Measurements from ENCODE around the gene SIPA1L3.

SIPA1L3 gene

DNA sequence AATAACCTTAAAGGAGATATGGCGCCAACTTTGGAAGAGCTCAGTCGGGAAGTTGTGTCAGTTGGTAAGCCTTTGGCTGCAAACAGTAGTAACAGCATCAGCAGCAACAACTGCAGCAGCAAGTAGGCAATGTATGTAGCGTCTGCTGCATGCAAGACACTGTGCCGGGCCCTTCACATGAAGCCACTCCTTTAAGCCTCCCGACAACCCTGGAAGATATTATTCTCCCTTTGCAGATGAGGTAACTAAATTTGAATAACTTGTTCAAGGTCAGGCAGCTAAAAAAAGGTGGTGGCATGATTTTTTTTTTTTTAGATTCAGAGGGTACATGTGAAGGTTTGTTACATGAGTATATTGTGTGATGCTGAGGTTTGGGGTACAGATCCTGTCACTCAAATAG lies 19.7 kb downstream of the SIPA1L3 start:
- Mint-ChIP-seq H3K27me3 (no peaks in the 10 kb centered on the region), H3K36me3 (ENCODE audit: low read depth) (peaks cover 25% of the 10 kb centered on the region), H3K4me3 (no peak overlapping the region), H3K4me1 (ENCODE audit: low read depth) (peaks cover 54% of the 10 kb centered on the region), H3K9me3 (no peaks in the 10 kb centered on the region), H3K27ac (no peak overlapping the region)
- intact Hi-C loops (cut with micrococcal nuclease) = no loop called here

DNA sequence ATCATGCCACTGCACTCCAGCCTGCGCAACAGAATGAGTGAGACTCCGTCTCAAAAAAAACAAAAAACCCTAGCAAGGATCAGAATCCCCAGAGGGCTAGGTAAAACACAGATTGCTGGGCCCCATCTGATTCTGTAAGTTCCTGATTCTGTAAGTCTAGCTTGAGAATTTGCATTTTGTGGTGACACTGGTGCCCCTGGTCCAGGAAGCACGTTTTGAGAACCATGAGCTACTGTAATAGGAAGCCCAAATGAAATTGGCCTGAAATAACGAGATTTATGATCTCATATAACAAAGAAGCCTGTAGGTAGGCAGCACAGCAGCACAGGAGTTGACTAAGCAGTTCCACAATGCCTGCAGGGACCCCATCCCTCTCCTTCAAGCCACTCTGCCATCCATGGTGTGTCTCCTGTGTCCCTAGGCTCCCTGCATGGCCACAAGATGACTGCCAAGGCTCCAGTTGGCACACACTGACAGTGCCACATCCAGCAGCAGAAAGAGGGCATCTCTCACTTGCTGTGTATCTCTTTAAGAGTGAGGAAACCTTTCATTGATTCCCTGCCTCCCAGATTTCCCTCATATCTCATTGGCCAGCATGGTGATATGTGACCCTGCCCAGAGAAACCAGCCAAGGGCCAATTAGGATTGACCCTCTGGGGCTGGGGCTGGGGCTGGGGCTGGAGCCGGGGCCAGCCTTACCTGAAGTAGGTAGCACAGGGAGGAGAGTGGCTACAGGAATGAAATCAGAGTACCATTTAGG lies 21.7 kb downstream of the SIPA1L3 start:
- peak overlapping the region; percentile 54 for H3K27ac Mint-ChIP-seq

DNA sequence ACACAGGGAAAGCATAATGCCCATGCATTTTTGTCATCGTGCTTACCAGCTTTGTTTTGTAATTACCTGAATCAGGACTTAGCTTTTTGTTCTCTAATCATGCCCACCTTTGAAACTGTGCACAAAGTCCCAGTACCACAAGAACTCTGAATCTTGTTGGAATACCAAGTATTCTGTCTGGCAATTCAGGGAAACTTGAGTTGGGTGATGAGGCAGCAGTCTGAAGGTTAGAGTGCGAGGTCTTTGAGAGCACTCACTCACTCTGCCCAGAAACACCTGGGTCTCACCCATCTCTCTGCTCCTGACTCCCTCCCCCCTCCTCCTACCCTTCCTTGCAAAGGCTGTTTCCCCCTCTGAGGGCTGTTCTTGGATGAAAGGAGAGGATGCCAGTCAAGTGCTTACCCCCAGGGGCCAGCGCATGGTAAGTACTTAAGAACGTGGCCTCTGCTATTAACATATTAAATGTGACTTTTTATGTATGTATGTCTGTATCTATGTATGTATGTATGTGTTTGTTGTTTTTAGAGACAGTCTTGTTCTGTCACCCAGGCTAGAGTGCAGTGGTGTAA lies 22.4 kb downstream of the SIPA1L3 start:
- Mint-ChIP-seq H3K4me1 (ENCODE audit: low read depth) (peaks cover 78% of the 10 kb centered on the region), H3K9me3 (no peaks in the 10 kb centered on the region), H3K27ac (no peak overlapping the region), H3K4me3 (no peak overlapping the region), H3K27me3 (no peaks in the 10 kb centered on the region), H3K36me3 (ENCODE audit: low read depth) (peaks cover 8% of the 10 kb centered on the region)
- intact Hi-C loops (cut with micrococcal nuclease) = no loop called here

More for the DNA sequence above, 21.7 kb downstream of the SIPA1L3 start:
- Mint-ChIP-seq H3K27me3 (no peaks in the 10 kb centered on the region), H3K4me3 (no peak overlapping the region), H3K36me3 (ENCODE audit: low read depth) (peaks cover 13% of the 10 kb centered on the region), H3K4me1 (ENCODE audit: low read depth) (peaks cover 70% of the 10 kb centered on the region), H3K9me3 (no peaks in the 10 kb centered on the region)
- intact Hi-C loops (cut with micrococcal nuclease) = no loop called here

DNA sequence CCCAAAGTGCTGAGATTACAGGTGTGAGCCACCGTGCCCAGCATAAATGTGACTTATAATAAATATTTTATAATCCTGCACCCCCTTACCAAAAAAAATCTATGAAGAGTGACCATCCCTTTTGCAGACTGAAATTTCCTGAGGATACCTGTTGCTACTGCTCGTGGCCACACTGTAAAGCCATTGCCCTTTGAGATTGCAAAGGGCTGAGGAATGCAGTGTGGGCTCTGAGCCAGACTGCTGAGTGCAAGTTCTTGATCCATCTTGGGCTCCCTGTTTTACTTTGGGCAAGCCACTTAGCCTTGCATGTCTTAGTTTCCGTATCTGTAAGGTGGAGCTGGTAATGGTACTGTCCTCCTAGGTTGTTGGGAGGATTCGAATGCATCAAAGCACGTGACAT lies 23.4 kb downstream of the SIPA1L3 start:
- Mint-ChIP-seq H3K9me3 (no peaks in the 10 kb centered on the region), H3K36me3 (ENCODE audit: low read depth) (peaks cover 11% of the 10 kb centered on the region), H3K4me3 (no peak overlapping the region), H3K27ac (no peak overlapping the region), H3K27me3 (no peaks in the 10 kb centered on the region), H3K4me1 (ENCODE audit: low read depth) (peaks cover 77% of the 10 kb centered on the region)
- intact Hi-C loops (cut with micrococcal nuclease) = no loop called here

DNA sequence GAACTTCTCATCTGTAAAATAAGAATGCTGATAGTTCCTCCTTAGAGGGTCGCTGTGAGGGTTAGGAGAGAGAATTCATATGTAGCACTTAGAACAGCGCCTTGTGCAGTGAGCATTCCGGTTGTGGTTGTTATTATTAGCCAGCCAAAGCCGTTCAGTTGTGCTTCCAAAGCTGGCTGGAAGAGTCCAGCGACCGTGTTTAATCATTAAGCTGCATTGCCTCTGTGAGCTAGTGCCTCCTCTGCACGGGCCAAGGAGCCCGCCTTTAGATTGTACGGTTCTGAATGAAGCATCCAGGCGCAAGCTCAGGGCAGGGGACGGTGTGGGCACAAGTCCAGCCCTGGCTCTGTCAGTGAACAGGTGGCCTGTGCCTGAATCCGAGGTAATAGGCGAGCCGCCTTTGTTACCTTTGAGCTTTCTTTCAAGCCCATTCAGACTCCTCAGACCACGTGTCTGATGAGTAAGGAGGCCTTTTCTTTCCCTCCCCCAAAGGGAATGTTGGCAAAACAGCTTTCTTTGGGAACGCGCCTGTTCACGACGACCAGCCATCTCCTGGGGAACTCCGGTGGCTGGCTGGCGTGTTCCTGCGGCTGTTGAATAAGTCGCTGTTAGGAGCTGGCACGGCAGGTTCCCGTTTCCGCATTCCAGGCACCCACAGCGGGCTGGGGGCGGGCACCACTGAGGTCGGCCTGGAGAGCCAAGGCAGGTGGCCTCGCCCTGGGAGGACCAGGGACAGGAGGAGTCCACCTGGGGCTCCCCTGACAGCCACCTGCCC lies 25.1 kb downstream of the SIPA1L3 start:
- H3K4me1 Mint-ChIP-seq (ENCODE audit: low read depth) = peaks cover 67% of the 10 kb centered on the region
- H3K27ac Mint-ChIP-seq = peak overlapping the region; percentile 93
- intact Hi-C loops (cut with micrococcal nuclease) = loop anchor here (1.0 kb wide), 1 partner anchor 19 kb away; no protein-coding TSS in a partner anchor
- peaks cover 19% of the 10 kb centered on the region for H3K36me3 Mint-ChIP-seq (ENCODE audit: low read depth)
- peak overlapping the region; percentile 75 for H3K4me3 Mint-ChIP-seq
- no peaks in the 10 kb centered on the region for H3K27me3 Mint-ChIP-seq
- no peaks in the 10 kb centered on the region for H3K9me3 Mint-ChIP-seq

DNA sequence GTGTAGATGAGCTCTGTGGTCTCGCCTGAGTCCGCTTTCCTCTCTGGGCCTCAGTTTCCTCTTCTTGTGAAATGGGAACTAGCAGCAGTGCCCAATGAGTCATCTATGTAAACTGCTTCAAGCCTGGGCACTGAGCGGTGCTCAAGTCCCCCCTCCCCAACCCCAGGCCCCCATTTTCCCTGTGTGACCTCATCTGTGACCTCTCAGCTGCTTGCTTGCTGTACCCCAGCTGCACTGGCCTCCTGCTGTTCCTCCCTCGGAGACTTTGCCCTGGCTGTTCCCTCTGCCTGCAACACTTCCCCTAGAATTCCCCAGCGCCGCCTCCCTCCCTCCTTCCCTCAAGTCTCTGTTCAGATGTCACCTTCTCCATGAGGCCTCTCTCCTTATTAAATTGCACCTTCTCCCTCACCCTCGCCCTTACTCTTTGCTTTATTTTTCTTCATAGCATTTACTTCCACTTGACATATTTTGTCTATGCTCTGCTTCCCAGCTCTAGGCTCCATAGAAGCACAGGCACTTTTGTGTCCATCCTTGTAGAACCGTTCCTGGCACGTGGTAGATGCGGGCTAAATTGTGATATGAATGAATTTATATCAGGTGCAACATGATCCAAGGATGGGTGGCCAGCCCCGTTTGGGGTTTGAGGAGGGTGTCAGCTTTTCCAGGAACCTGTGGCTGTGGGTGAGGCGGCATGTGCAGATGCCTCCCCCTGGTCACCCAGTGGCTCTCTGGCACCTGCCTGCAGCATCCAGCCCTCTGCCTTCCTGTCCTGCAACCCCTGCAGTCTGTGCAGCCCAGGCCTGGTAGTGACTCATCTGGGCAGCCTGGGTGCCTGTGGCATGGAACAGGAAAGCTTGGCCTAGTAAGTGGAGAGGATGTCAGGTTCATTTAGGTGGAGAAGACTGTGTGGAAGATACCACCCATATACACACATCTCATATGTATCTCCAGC lies 26.3 kb downstream of the SIPA1L3 start:
- H3K9me3 Mint-ChIP-seq = no peaks in the 10 kb centered on the region
- peak overlapping the region; percentile 75 for H3K4me3 Mint-ChIP-seq
- H3K36me3 Mint-ChIP-seq (ENCODE audit: low read depth) = peaks cover 19% of the 10 kb centered on the region
- no peaks in the 10 kb centered on the region for H3K27me3 Mint-ChIP-seq
- H3K27ac Mint-ChIP-seq = peak overlapping the region; percentile 93
- peaks cover 55% of the 10 kb centered on the region for H3K4me1 Mint-ChIP-seq (ENCODE audit: low read depth)
- intact Hi-C loops (cut with micrococcal nuclease) = loop anchor here (1.0 kb wide), 1 partner anchor 18 kb away; no protein-coding TSS in a partner anchor

DNA sequence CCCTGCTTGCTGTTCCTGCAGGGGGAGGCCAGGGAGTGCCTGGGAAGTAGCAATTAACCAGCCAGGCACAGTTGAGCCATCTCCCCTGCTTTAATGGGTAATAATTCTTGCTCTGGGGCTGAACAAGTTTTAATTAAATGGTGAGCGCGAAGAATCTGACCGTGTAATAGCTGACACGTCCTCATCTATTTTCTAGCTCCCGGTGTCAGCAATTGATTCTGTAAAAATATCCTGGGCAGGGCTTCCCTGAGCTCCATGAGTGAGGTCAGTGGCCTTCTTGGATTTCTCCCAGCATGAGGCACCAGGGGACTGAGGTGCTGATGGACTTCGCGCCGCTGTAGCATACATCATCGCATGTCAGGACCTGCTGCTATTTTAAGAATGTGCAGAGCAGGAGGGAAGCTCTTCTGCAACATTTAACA lies 26.9 kb downstream of the SIPA1L3 start:
- Mint-ChIP-seq H3K4me1 (ENCODE audit: low read depth) (peaks cover 48% of the 10 kb centered on the region), H3K27ac (peak overlapping the region; percentile 93), H3K4me3 (peak overlapping the region; percentile 75), H3K36me3 (ENCODE audit: low read depth) (peaks cover 21% of the 10 kb centered on the region), H3K9me3 (no peaks in the 10 kb centered on the region), H3K27me3 (no peaks in the 10 kb centered on the region)
- intact Hi-C loops (cut with micrococcal nuclease) = no loop called here

DNA sequence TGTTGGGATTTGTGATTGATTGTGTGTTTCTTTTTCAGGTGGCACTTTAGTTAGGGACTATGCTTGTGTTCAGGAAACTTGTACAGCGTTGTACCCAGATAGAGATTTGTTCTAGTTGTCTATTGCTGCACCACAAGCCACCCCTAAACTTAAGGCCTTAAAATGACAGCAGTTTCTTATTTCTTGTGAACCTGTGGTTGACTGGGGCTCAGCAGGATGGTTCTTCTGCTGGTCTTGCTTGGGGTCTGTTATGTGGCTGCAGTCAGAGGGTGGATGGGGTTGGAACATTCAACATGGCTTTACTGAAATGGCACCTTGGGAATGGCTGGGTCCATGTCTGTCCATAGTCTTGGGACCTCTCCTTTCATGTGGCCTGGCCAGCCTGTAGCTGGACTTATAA lies 28.3 kb downstream of the SIPA1L3 start:
- no peaks in the 10 kb centered on the region for H3K9me3 Mint-ChIP-seq
- intact Hi-C loops (cut with micrococcal nuclease) = no loop called here

DNA sequence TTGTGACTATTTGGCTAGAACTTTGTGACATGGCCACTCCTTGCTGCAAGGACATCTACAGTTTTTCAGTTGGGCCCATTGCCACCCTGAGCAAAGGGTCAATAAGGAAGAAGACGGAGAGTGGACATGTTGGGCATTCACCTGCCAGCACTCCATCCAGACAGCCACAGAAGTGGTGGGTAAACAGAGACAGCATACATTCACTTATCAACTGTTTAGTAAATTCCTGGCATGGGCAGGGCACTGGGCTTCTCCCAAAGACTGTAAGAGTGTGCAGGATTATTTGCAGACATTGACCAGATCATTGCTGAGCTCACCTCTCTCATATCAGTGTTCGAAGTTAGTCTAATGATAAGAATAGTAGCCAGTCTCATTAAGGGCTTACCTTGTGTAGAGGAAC lies 29.2 kb downstream of the SIPA1L3 start:
- Mint-ChIP-seq H3K4me3 (no peak overlapping the region), H3K36me3 (ENCODE audit: low read depth) (peaks cover 42% of the 10 kb centered on the region), H3K4me1 (ENCODE audit: low read depth) (peaks cover 36% of the 10 kb centered on the region), H3K9me3 (no peaks in the 10 kb centered on the region), H3K27me3 (no peaks in the 10 kb centered on the region), H3K27ac (no peak overlapping the region)
- intact Hi-C loops (cut with micrococcal nuclease) = no loop called here

More for the DNA sequence above, 28.3 kb downstream of the SIPA1L3 start:
- peaks cover 35% of the 10 kb centered on the region for H3K36me3 Mint-ChIP-seq (ENCODE audit: low read depth)
- H3K27ac Mint-ChIP-seq = no peak overlapping the region
- peaks cover 42% of the 10 kb centered on the region for H3K4me1 Mint-ChIP-seq (ENCODE audit: low read depth)
- H3K27me3 Mint-ChIP-seq = no peaks in the 10 kb centered on the region
- H3K4me3 Mint-ChIP-seq = no peak overlapping the region

DNA sequence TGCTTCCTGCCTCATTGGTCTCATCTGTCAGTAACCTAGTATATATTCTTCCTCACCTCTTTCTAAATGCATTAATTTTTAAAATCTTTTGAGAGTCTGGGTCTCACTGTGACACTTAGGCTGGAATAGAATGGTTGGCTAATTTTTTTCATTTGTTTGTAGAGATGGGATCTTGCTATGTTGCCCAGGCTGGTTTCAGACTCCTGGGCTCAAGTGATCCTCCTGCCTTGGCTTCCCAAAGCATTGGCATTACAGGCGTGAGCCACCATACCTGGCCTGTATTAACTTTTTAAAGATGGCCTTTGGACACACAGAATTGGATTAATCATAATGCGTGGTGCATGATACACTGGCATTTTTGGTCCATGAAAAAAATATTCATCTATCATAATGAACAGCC lies 29.9 kb downstream of the SIPA1L3 start:
- peaks cover 31% of the 10 kb centered on the region for H3K4me1 Mint-ChIP-seq (ENCODE audit: low read depth)
- no peaks in the 10 kb centered on the region for H3K27me3 Mint-ChIP-seq
- H3K9me3 Mint-ChIP-seq = no peaks in the 10 kb centered on the region
- H3K27ac Mint-ChIP-seq = no peak overlapping the region
- intact Hi-C loops (cut with micrococcal nuclease) = no loop called here
- H3K36me3 Mint-ChIP-seq (ENCODE audit: low read depth) = peaks cover 50% of the 10 kb centered on the region
- H3K4me3 Mint-ChIP-seq = no peak overlapping the region

DNA sequence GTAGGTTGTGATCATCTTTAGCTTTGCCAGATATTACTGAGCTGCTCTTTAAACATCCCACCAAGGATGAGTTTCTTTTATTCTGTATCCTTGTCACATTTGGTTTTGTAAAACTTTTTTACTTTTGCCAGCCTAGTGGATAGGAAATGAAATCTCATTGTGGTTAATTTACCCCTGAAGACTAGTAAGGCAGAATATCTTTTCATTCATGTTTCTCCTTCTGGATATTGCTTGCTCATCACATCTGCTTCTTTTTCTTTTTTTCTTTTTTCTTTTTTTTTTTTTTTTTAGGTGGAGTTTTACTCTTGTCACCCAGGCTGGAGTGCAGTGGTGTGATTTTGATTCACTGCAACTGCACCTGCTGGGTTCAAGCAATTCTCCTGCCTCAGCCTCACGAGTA lies 31.3 kb downstream of the SIPA1L3 start:
- peaks cover 63% of the 10 kb centered on the region for H3K36me3 Mint-ChIP-seq (ENCODE audit: low read depth)
- intact Hi-C loops (cut with micrococcal nuclease) = no loop called here
- H3K4me3 Mint-ChIP-seq = no peak overlapping the region
- H3K4me1 Mint-ChIP-seq (ENCODE audit: low read depth) = peaks cover 25% of the 10 kb centered on the region
- H3K9me3 Mint-ChIP-seq = no peaks in the 10 kb centered on the region
- no peaks in the 10 kb centered on the region for H3K27me3 Mint-ChIP-seq
- H3K27ac Mint-ChIP-seq = no peak overlapping the region

DNA sequence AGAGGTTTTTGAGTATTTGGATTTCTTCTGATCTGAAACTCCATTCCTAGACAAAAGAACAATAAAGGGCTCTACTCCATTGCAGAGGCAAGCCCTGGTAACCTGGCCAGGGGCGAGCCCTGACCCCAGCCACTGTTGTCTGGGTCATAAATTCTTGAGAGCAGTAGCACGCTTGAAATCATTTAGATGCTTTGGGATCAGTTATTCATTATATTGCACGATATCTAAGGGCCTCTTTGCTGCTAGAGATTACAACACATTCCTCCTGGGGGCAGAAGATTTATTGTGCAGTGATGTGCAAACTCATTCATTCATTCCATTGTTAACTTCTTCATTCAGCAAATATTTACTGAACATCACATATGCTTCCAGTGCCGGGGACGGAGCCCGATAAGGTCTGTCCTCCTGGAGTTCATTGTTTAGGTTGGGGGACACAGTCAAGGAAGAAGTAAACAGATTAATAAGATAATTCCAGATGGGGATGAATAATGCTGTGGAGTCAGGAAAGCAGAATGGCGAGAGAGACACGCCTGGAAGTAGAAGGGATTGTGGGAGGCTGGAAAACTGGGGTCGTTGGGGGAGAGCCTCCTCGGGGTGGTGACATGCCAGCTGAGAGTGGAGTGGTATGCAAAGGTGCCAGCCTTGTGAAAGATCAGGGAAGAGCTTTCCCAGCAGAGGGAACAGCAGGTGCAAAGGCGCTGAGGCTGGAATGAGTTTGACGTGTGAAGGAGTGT lies 34.9 kb downstream of the SIPA1L3 start:
- H3K4me3 Mint-ChIP-seq = no peak overlapping the region
- H3K36me3 Mint-ChIP-seq (ENCODE audit: low read depth) = peaks cover 46% of the 10 kb centered on the region
- no peaks in the 10 kb centered on the region for H3K27me3 Mint-ChIP-seq
- H3K27ac Mint-ChIP-seq = no peak overlapping the region
- intact Hi-C loops (cut with micrococcal nuclease) = no loop called here
- H3K9me3 Mint-ChIP-seq = no peaks in the 10 kb centered on the region
- peaks cover 9% of the 10 kb centered on the region for H3K4me1 Mint-ChIP-seq (ENCODE audit: low read depth)

DNA sequence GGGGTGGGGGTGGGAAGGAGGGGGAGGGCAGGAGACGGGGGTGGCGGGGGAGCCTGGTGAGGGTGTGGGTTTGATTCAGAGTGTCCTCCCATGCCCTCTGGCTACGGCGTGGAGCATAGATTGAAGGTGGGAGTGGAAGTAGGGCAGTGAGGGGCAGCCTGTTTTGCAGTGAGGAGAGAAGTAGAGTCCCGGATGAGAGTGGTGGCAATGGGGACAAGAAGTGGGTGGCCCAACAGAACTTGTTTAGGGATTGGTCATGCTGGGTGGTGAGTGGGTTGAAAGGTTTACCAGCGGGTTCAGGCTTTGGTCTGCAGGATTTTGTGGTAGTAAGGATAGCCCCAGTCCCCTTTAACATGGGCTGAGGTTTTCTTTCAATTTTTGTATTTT lies 35.5 kb downstream of the SIPA1L3 start:
- peaks cover 46% of the 10 kb centered on the region for H3K36me3 Mint-ChIP-seq (ENCODE audit: low read depth)
- no peaks in the 10 kb centered on the region for H3K9me3 Mint-ChIP-seq
- peaks cover 9% of the 10 kb centered on the region for H3K4me1 Mint-ChIP-seq (ENCODE audit: low read depth)
- intact Hi-C loops (cut with micrococcal nuclease) = no loop called here
- H3K27ac Mint-ChIP-seq = no peak overlapping the region
- no peaks in the 10 kb centered on the region for H3K27me3 Mint-ChIP-seq
- H3K4me3 Mint-ChIP-seq = no peak overlapping the region

All from dendritic cell treated with granulocyte-macrophage colony-stimulating factor and Interleukin-4, amounts not matched to agents 40 ng/mL and 50 ng/mL, for 4 days (primary cell).